OCI-LY7 (cell line): Measurements from ENCODE around the gene MUC4. TPM values are rescaled to one million over a fixed set of nuclear protein-coding genes. Genes with fewer than 3 reads are reported as not detected.

ENCODE experiments used
- BruUV-seq: library from RNA; stranded (reverse); fragments of 400-500 nt; replicated peaks from 2 replicates; lab custom pipeline; 2021; lab: Mats Ljungman, UMichigan
- CTCF ChIA-PET: fragments of 300-600 bp; sonication (Branson Sonifier 250); formaldehyde crosslinking; loops from one replicate; lab custom pipeline; 2022; ENCODE audit warnings: antibody characterized with exemption; ENCODE audit not compliant: unreplicated experiment; lab: Charles Lee
- POLR2A ChIA-PET: fragments of 300-600 bp; sonication (Branson Sonifier 250); formaldehyde crosslinking; loops from one replicate; lab custom pipeline; 2022; ENCODE audit warnings: antibody characterized with exemption; lab: Charles Lee
- DNase-seq: peaks from one replicate; pipeline ENCODE4 v3.0.0-alpha.2; 2015; ENCODE audit warnings: low spot score
- H2AFZ ChIP-seq: fragments of 200-600 bp; sonication (generic), shearing (Covaris generic); 2 replicates; pipeline ENCODE4 v1.6.1; 2014; ENCODE audit warnings: mild to moderate bottlenecking, antibody characterized with exemption, low read length, moderate library complexity
- H3K27ac ChIP-seq: fragments of 200-600 bp; sonication (generic); 2 replicates; pipeline ENCODE4 v1.5.1; 2014; ENCODE audit warnings: mixed run types, low read depth, mild to moderate bottlenecking, moderate library complexity, low read length, inconsistent platforms; ENCODE audit not compliant: poor library complexity, severe bottlenecking
- H3K36me3 ChIP-seq: fragments of 200-600 bp; sonication (generic); 2 replicates; pipeline ENCODE4 v1.6.1; 2014; ENCODE audit warnings: mild to moderate bottlenecking, antibody characterized with exemption, low read length, moderate library complexity, mixed read lengths; ENCODE audit not compliant: insufficient read depth
- H3K4me1 ChIP-seq: fragments of 200-600 bp; sonication (generic); 2 replicates; pipeline ENCODE4 v1.5.1; 2014; ENCODE audit warnings: mild to moderate bottlenecking, low read length; ENCODE audit not compliant: insufficient read depth, poor library complexity, severe bottlenecking
- H3K4me2 ChIP-seq: fragments of 200-600 bp; sonication (generic); 2 replicates; pipeline ENCODE4 v1.6.1; 2014; ENCODE audit warnings: mild to moderate bottlenecking, low read length
- H3K4me3 ChIP-seq: fragments of 200-600 bp; sonication (generic); 2 replicates; pipeline ENCODE4 v1.5.1; 2014; ENCODE audit warnings: mild to moderate bottlenecking, low read depth, low read length; ENCODE audit not compliant: poor library complexity, severe bottlenecking
- H3K79me2 ChIP-seq: fragments of 200-600 bp; sonication (generic); 2 replicates; pipeline ENCODE4 v1.6.1; 2016; ENCODE audit warnings: low read depth, mild to moderate bottlenecking, low read length, moderate library complexity, mixed read lengths; ENCODE audit not compliant: insufficient read depth
- H3K9me2 ChIP-seq: fragments of 200-600 bp; sonication (generic); 2 replicates; pipeline ENCODE4 v1.6.1; 2016; ENCODE audit warnings: mild to moderate bottlenecking, low read length, mixed read lengths; ENCODE audit not compliant: insufficient read depth
- H3K9me3 ChIP-seq: fragments of 200-600 bp; sonication (generic); 2 replicates; pipeline ENCODE4 v1.6.1; 2014; ENCODE audit warnings: mild to moderate bottlenecking, mixed run types, low read length, mixed read lengths
- H4K20me1 ChIP-seq: fragments of 200-600 bp; sonication (generic); 2 replicates; pipeline ENCODE4 v1.6.1; 2014; ENCODE audit warnings: mild to moderate bottlenecking, antibody characterized with exemption, low read length, moderate library complexity, mixed read lengths; ENCODE audit not compliant: insufficient read depth
- EZH2phosphoT487 ChIP-seq: fragments of 200-600 bp; sonication (generic); IDR thresholded peaks from 2 replicates; pipeline ENCODE4 v1.6.1; 2018; ENCODE audit warnings: low read depth, borderline replicate concordance, mild to moderate bottlenecking, mixed run types, antibody characterized with exemption, low read length, moderate library complexity, mixed read lengths
- intact Hi-C: fragments of 100-400 bp; cut with micrococcal nuclease; formaldehyde crosslinking; loops from one replicate; pipeline ENCODE4 v1.10.0; 2022; ENCODE audit not compliant: unreplicated experiment
- total RNA-seq, 2 experiments: library from RNA; depleted of rRNA in 1 of 2; stranded (reverse); fragments of >200 nt in 1 of 2; shearing (Covaris generic) in 1 of 2; gene quantifications; 2 replicates each; pipeline ENCODE4 v1.2.3, GENCODE V29; 2014 to 2022
- TF ChIP-seq, protein P1 (sequence below): fragments of 200-600 bp; sonication (generic); conservative IDR thresholded peaks from 2 replicates; pipeline ENCODE4 v1.5.1; 2014; ENCODE audit warnings: mild to moderate bottlenecking, antibody characterized with exemption, low read length, moderate library complexity, mixed read lengths

Gene MUC4
- total RNA-seq, 2 experiments from 2014 or later, result 0.03 to 0.42 TPM

DNA sequence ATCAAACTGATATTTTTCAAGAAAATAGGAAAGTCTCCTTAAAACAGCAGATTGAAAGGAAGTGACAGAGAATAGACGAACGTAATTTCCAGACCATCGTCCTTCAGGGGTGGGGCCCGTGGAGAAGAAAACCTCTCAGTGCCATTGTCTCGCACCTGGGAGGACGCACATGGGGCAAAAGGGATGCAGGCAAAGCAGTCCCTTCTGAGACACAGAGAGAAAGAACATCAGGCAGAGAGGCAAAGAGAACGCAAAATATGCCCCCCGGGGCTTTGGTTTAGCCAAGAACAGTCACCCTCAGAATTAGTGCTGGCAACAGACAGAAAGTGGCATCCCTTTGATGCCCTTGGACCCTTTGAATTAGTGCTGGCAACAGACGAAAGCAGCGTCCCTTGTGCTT is 53.9 kb downstream of the MUC4 start:
- BruUV-seq, result no TSS peak

DNA sequence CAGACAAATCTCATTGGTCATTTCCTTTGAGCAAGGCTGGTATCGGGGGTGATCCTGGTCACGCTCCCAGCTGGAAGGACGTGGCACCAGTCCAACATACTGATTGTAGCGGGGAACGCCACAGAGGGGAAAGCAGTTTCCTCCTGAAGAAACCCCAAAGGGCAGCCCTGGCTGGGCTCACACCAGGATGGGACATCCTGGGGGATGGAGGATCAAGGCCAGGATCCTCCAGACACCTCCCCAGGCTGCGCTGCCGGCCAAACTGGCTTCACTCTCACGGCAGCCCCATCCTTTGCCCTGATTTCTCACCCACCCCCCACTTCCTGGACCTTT is 54.3 kb downstream of the MUC4 start:
- DNase-seq, result no peak
- no peaks in the 10 kb centered on the region for H3K9me3 ChIP-seq
- H3K4me3 ChIP-seq, result no peak overlapping the region
- no peaks in the 10 kb centered on the region for H3K79me2 ChIP-seq
- POLR2A ChIA-PET, result no interaction called here
- TF ChIP-seq, protein P1, sequence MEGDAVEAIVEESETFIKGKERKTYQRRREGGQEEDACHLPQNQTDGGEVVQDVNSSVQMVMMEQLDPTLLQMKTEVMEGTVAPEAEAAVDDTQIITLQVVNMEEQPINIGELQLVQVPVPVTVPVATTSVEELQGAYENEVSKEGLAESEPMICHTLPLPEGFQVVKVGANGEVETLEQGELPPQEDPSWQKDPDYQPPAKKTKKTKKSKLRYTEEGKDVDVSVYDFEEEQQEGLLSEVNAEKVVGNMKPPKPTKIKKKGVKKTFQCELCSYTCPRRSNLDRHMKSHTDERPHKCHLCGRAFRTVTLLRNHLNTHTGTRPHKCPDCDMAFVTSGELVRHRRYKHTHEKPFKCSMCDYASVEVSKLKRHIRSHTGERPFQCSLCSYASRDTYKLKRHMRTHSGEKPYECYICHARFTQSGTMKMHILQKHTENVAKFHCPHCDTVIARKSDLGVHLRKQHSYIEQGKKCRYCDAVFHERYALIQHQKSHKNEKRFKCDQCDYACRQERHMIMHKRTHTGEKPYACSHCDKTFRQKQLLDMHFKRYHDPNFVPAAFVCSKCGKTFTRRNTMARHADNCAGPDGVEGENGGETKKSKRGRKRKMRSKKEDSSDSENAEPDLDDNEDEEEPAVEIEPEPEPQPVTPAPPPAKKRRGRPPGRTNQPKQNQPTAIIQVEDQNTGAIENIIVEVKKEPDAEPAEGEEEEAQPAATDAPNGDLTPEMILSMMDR, result no peak
- no peak for TF ChIP-seq EZH2phosphoT487
- no TSS peak for BruUV-seq
- H3K27ac ChIP-seq, result no peak overlapping the region
- no peaks in the 10 kb centered on the region for H3K36me3 ChIP-seq
- CTCF ChIA-PET, result no interaction called here
- H2AFZ ChIP-seq, result no peak overlapping the region
- intact Hi-C loops, result no loop called here
- H3K4me2 ChIP-seq, result no peak overlapping the region
- no peaks in the 10 kb centered on the region for H3K4me1 ChIP-seq
- no peaks in the 10 kb centered on the region for H3K9me2 ChIP-seq
- no peaks in the 10 kb centered on the region for H4K20me1 ChIP-seq

More for the DNA sequence above, 53.9 kb downstream of the MUC4 start:
- no peak overlapping the region for H3K4me2 ChIP-seq
- TF ChIP-seq EZH2phosphoT487, result no peak
- TF ChIP-seq, protein P1, result no peak
- no peaks in the 10 kb centered on the region for H3K9me3 ChIP-seq
- H3K4me1 ChIP-seq, result no peaks in the 10 kb centered on the region
- no peaks in the 10 kb centered on the region for H3K36me3 ChIP-seq
- H3K4me3 ChIP-seq, result no peak overlapping the region
- CTCF ChIA-PET, result no interaction called here
- H2AFZ ChIP-seq, result no peak overlapping the region
- no peak overlapping the region for H3K27ac ChIP-seq
- no peak for DNase-seq
- H3K9me2 ChIP-seq, result no peaks in the 10 kb centered on the region
- no peaks in the 10 kb centered on the region for H4K20me1 ChIP-seq
- intact Hi-C loops, result no loop called here
- POLR2A ChIA-PET, result no interaction called here
- H3K79me2 ChIP-seq, result no peaks in the 10 kb centered on the region

DNA sequence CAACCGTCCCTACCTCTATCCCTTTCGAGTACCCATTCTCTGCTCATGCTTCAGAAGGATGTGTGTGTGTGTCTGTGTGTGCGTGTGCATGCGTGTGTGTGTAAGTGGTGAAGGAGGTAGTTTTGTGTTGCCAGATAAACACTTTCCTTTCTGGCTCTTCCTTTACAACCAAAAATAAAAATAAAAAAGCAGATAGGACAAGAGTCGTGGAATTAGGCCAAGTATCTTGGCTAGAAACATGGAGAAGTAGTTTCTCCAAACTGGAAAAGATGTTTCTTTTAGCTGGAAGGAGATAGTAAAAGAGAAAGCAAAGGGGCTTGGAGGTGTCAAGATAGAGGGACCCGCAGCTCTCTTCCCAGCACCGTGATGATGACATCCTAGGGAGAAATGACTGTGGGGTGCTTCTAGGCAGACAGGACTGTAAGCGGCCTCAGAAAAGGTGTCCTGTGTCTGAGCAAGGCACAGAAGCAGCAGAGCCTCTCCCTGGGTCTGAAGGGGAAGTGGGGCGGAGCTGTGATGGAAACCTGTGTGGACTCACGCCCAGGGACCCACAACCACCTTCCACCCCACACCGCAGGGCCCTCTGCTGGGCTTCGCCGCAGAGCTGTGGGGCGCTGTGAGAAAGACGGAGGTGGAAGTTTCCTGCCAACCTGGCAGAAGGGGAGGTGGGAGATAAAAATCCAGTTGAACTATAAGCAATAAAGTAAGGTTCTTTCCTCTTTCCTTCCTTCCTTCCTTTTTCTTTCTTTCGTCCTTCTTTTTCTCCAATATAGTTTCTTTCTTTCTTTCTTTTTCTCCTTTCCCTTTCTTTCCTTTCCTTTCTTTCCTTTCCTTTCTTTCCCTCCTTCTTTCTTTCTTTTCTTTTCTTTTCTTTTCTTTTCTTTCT is 55.7 kb downstream of the MUC4 start:
- H2AFZ ChIP-seq, result no peak overlapping the region
- TF ChIP-seq EZH2phosphoT487, result no peak
- TF ChIP-seq, protein P1, result no peak
- no peaks in the 10 kb centered on the region for H4K20me1 ChIP-seq
- CTCF ChIA-PET, result no interaction called here
- no peak overlapping the region for H3K27ac ChIP-seq
- no TSS peak for BruUV-seq
- H3K79me2 ChIP-seq, result no peaks in the 10 kb centered on the region
- no peak overlapping the region for H3K4me3 ChIP-seq
- no peaks in the 10 kb centered on the region for H3K36me3 ChIP-seq
- no peaks in the 10 kb centered on the region for H3K4me1 ChIP-seq
- no peaks in the 10 kb centered on the region for H3K9me2 ChIP-seq
- DNase-seq, result no peak
- POLR2A ChIA-PET, result no interaction called here
- H3K9me3 ChIP-seq, result no peaks in the 10 kb centered on the region
- intact Hi-C loops, result no loop called here
- no peak overlapping the region for H3K4me2 ChIP-seq
